Endothelial cell of umbilical vein (primary cell): ENCODE results near the gene FAM222B. TPM values are rescaled to one million over a fixed set of nuclear protein-coding genes. Genes with fewer than 3 reads are reported as not detected.
A peak's percentile ranks its signal among the peaks of the same experiment; 100 is the strongest.

Experiments
- BruUV-seq: library from RNA; stranded (reverse); fragments of 400-500 nt; replicated peaks from 2 replicates; lab custom pipeline; 2021; lab: Mats Ljungman, UMichigan
- CTCF ChIA-PET: fragments of 300-600, 350-600 bp; sonication (Branson Sonifier 250); formaldehyde crosslinking; loops from one replicate; lab custom pipeline; 2021; ENCODE audit warnings: antibody characterized with exemption, inconsistent platforms; lab: Charles Lee
- POLR2A ChIA-PET: fragments of 300-600, 350-600 bp; sonication (Branson Sonifier 250); formaldehyde crosslinking; loops from one replicate; lab custom pipeline; 2021; ENCODE audit warnings: antibody characterized with exemption, inconsistent platforms; lab: Charles Lee
- DNase-seq: peaks from one replicate; pipeline ENCODE4 v3.0.0-alpha.2; 2011; ENCODE audit warnings: low read depth, low spot score
- FAIRE-seq: peaks from 2 replicates; lab custom pipeline; 2011; peaks lifted over from hg19 to GRCh38; lab: Jason Lieb, UNC
- H2AFZ ChIP-seq: 2 replicates; pipeline ENCODE4 v1.6.0; 2012; ENCODE audit warnings: low read depth, low read length, control low read depth, inconsistent platforms
- H3K27ac ChIP-seq: 2 replicates; pipeline ENCODE4 v1.5.1; 2011; ENCODE audit warnings: low read depth, mild to moderate bottlenecking, control low read depth, low read length, moderate library complexity; ENCODE audit not compliant: insufficient read depth
- H3K27me3 ChIP-seq, 2 experiments: 2 replicates each; pipeline versions ENCODE4 v1.6.0 to v1.6.1; 2011; ENCODE audit warnings: low read length in 2 of 2, mixed read lengths in 1 of 2; ENCODE audit not compliant: control insufficient read depth in 2 of 2, insufficient read depth in 2 of 2
- H3K36me3 ChIP-seq, 2 experiments: 2 replicates in 1 of 2; 3 replicates in 1 of 2; pipeline ENCODE4 v1.5.1; 2011; ENCODE audit warnings: low read length in 2 of 2, mild to moderate bottlenecking in 1 of 2, moderate library complexity in 1 of 2; ENCODE audit not compliant: control insufficient read depth in 2 of 2, insufficient read depth in 2 of 2; ENCODE audit errors: extremely low read depth in 1 of 2
- H3K4me1 ChIP-seq: 3 replicates; pipeline ENCODE4 v1.5.1; 2011; ENCODE audit warnings: mild to moderate bottlenecking, low read length; ENCODE audit not compliant: control insufficient read depth, insufficient read depth; ENCODE audit errors: extremely low read depth
- H3K4me2 ChIP-seq: 2 replicates; pipeline ENCODE4 v1.6.1; 2011; ENCODE audit warnings: low read length, control low read depth, mixed read lengths; ENCODE audit not compliant: insufficient read depth
- H3K4me3 ChIP-seq, 3 experiments: fragments of 200-600 bp in 1 of 3; sonication (generic), shearing (Covaris generic) in 1 of 3; replicated peaks in 1 of 3; 2 replicates each; pipeline ENCODE4 v1.5.1; 2011 to 2016; ENCODE audit warnings: control low read depth in 3 of 3, low read length in 3 of 3, mild to moderate bottlenecking in 2 of 3, inconsistent platforms in 1 of 3, low read depth in 1 of 3, moderate library complexity in 1 of 3; ENCODE audit not compliant: insufficient read depth in 1 of 3
- H3K79me2 ChIP-seq: 2 replicates; pipeline ENCODE4 v1.6.0; 2012; ENCODE audit warnings: low read length, inconsistent platforms; ENCODE audit not compliant: control insufficient read depth, insufficient read depth
- H3K9ac ChIP-seq: replicated peaks from 2 replicates; pipeline ENCODE3; 2011; ENCODE audit warnings: low read length, control low read depth; ENCODE audit not compliant: insufficient read depth; ENCODE audit errors: extremely low read depth
- H3K9me1 ChIP-seq: replicated peaks from 3 replicates; pipeline ENCODE4 v1.6.0; 2011; ENCODE audit warnings: mild to moderate bottlenecking, low read length; ENCODE audit not compliant: control insufficient read depth, insufficient read depth; ENCODE audit errors: extremely low read depth
- H3K9me3 ChIP-seq: replicated peaks from 2 replicates; pipeline ENCODE4 v1.5.1; 2012; ENCODE audit warnings: low read length, inconsistent platforms; ENCODE audit not compliant: control insufficient read depth, insufficient read depth
- H4K20me1 ChIP-seq: replicated peaks from 2 replicates; pipeline ENCODE3; 2011; ENCODE audit warnings: mild to moderate bottlenecking, low read length; ENCODE audit not compliant: control insufficient read depth, insufficient read depth; ENCODE audit errors: extremely low read depth
- EZH2 ChIP-seq: IDR thresholded peaks from 2 replicates; pipeline ENCODE4 v1.6.1; 2012; ENCODE audit warnings: borderline replicate concordance, low read depth, mild to moderate bottlenecking, moderate library complexity, low read length, inconsistent platforms; ENCODE audit not compliant: severe bottlenecking
- FOS ChIP-seq: IDR thresholded peaks from 2 replicates; pipeline ENCODE4 v1.6.1; 2011; ENCODE audit warnings: mild to moderate bottlenecking, low read length, moderate library complexity, borderline replicate concordance; ENCODE audit not compliant: insufficient read depth
- GATA2 ChIP-seq: IDR thresholded peaks from 2 replicates; pipeline ENCODE4 v1.7.0; 2011; ENCODE audit warnings: low read depth, mild to moderate bottlenecking, moderate library complexity, mixed read lengths, low read length; ENCODE audit not compliant: insufficient read length, insufficient read depth
- JUN ChIP-seq: IDR thresholded peaks from 2 replicates; pipeline ENCODE4 v1.6.1; 2011; ENCODE audit warnings: borderline replicate concordance, low read depth; ENCODE audit not compliant: insufficient read length, insufficient read depth
- MYC ChIP-seq: IDR thresholded peaks from one replicate; pipeline ENCODE4 v1.6.1; 2011; ENCODE audit warnings: mild to moderate bottlenecking, low read depth, low read length
- POLR2A ChIP-seq: IDR thresholded peaks from 2 replicates; pipeline ENCODE4 v1.6.1; 2012; ENCODE audit warnings: low read depth, mild to moderate bottlenecking, control low read depth, low read length
- POLR2AphosphoS5 ChIP-seq: IDR thresholded peaks from 2 replicates; pipeline ENCODE4 v1.6.1; 2012; ENCODE audit warnings: low read depth, mild to moderate bottlenecking, control low read depth, low read length, moderate library complexity; ENCODE audit not compliant: insufficient read depth
- dilution Hi-C: fragments of 300-500 bp; cut with MboI; formaldehyde crosslinking; loops from one replicate; pipeline ENCODE4 v1.15.0; 2019; ENCODE audit warnings: low sequenced_read_pairs; ENCODE audit not compliant: extremely low pct_ligation_motif_present
- intact Hi-C: fragments of 100-400 bp; cut with micrococcal nuclease; formaldehyde crosslinking; loops from one replicate; pipeline ENCODE4 v1.10.0; 2022
- polyA plus RNA-seq, 4 experiments: library from polyadenylated mRNA; depleted of rRNA in 3 of 4; stranded (reverse) in 3 of 4; unstranded in 1 of 4; fragments of >200 nt; gene quantifications; 2 replicates each; pipeline versions ENCODE4 v1.2.1 to v1.2.3, GENCODE V29; 2011 to 2012; ENCODE audit warnings: missing spikeins in 1 of 4
- total RNA-seq: library from RNA; stranded (reverse); gene quantifications from 2 replicates; pipeline ENCODE4 v1.2.3, GENCODE V29; 2021
- TF ChIP-seq, protein P1 (sequence below): IDR thresholded peaks from 2 replicates; pipeline ENCODE4 v1.6.1; 2011; ENCODE audit not compliant: insufficient read depth, insufficient read length
- TF ChIP-seq, protein P2 (sequence below), 2 donors: IDR thresholded peaks; 1 replicate in 1 of 2; 2 replicates in 1 of 2; pipeline ENCODE4 v1.5.1; 2011; ENCODE audit warnings: low read length in 2 of 2, mild to moderate bottlenecking in 2 of 2, moderate library complexity in 2 of 2, control low read depth in 1 of 2, inconsistent platforms in 1 of 2, low read depth in 1 of 2; ENCODE audit not compliant: insufficient read depth in 1 of 2; ENCODE audit errors: extremely low read depth in 1 of 2

The FAM222B gene
- total and polyA plus RNA-seq, 2 donors (not counting 3 experiments of a cell fraction or from before 2014, with no cell fraction given): 21.1 to 30.6 TPM

- Histone ChIP-seq H3K4me1 (peaks cover 50% of the 10 kb centered on the region), H3K9me3 (no peaks in the 10 kb centered on the region), H2AFZ (no peak overlapping the region), H3K27me3 (no peaks in the 10 kb centered on the region), H3K9ac (peak overlapping the region; percentile 89), H3K4me3 (peak overlapping the region in 1 of 3 experiments; percentile 1), H3K4me2 (peak overlapping the region; percentile 72), H3K36me3 (peaks cover 6 to 11% of the 10 kb centered on the region in 2 experiments), H4K20me1 (peaks cover 2% of the 10 kb centered on the region), H3K27ac (peak overlapping the region; percentile 89), H3K9me1 (no peaks in the 10 kb centered on the region), H3K79me2 (peaks cover 70% of the 10 kb centered on the region)
- intact Hi-C loops (loop anchor here (2.0 kb wide), 3 partner anchors 47 to 143 kb away; partner anchors contain the start of genes ERAL1, FLOT2 and PHF12), dilution Hi-C loops (no loop called here)
- TF ChIP-seq EZH2: no peak
- no peak for TF ChIP-seq POLR2AphosphoS5
- no peak for TF ChIP-seq MYC
- TF ChIP-seq, protein P1, sequence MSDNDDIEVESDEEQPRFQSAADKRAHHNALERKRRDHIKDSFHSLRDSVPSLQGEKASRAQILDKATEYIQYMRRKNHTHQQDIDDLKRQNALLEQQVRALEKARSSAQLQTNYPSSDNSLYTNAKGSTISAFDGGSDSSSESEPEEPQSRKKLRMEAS: no peak
- TF ChIP-seq, protein P2, sequence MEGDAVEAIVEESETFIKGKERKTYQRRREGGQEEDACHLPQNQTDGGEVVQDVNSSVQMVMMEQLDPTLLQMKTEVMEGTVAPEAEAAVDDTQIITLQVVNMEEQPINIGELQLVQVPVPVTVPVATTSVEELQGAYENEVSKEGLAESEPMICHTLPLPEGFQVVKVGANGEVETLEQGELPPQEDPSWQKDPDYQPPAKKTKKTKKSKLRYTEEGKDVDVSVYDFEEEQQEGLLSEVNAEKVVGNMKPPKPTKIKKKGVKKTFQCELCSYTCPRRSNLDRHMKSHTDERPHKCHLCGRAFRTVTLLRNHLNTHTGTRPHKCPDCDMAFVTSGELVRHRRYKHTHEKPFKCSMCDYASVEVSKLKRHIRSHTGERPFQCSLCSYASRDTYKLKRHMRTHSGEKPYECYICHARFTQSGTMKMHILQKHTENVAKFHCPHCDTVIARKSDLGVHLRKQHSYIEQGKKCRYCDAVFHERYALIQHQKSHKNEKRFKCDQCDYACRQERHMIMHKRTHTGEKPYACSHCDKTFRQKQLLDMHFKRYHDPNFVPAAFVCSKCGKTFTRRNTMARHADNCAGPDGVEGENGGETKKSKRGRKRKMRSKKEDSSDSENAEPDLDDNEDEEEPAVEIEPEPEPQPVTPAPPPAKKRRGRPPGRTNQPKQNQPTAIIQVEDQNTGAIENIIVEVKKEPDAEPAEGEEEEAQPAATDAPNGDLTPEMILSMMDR (IDR thresholded peaks at IDR 0.05; ENCODE audit: extremely low read depth in 1 of 2, insufficient read depth in 1 of 2, low read depth in 1 of 2, low read length in 2 of 2): no peak
- TF ChIP-seq JUN: peak; percentile 62
- peak; percentile 31 for TF ChIP-seq FOS
- no peak for TF ChIP-seq GATA2
- TF ChIP-seq POLR2A: no peak
- FAIRE-seq: peak; percentile 88
- CTCF ChIA-PET: interaction anchor here (0.9 to 3.0 kb wide), 8 partner anchors 20 to 105 kb away, joined by 3 to 44 read pairs (median 6); no protein-coding TSS in a partner anchor
- peak; percentile 95 for DNase-seq
- POLR2A ChIA-PET: interaction anchor here (0.7 kb wide), 1 partner anchor 130 kb away, joined by 3 read pairs; no protein-coding TSS in a partner anchor
- BruUV-seq: TSS peak; percentile 76
These were observed 34.5 kb downstream of the FAM222B start for GRCh38 chr17:28807925-28808634.
